HepG2 (cell line): Measurements from ENCODE around the gene PTCD1. TPM values are rescaled to one million over a fixed set of nuclear protein-coding genes. Genes with fewer than 3 reads are reported as not detected.
A peak's percentile ranks its signal among the peaks of the same experiment; 100 is the strongest.

Experiments
- ATAD3A ChIP-seq: sonication (generic); formaldehyde crosslinking; IDR thresholded peaks from 2 replicates; pipeline ENCODE4 v1.4.0; 2020; ENCODE audit warnings: missing genetic modification reagents
- EHMT2 ChIP-seq: fragments of 200-600 bp; sonication (generic); IDR thresholded peaks from 2 replicates; pipeline ENCODE4 v1.7.0; 2017; ENCODE audit warnings: antibody characterized with exemption, low read depth, low read length, borderline replicate concordance
- GMEB1 ChIP-seq: sonication (generic); formaldehyde crosslinking; IDR thresholded peaks from 2 replicates; pipeline ENCODE4 v1.5.1; 2020; ENCODE audit warnings: missing genetic modification reagents, mild to moderate bottlenecking, borderline replicate concordance
- HDAC6 ChIP-seq: fragments of 200-600 bp; sonication (generic); IDR thresholded peaks from 2 replicates; pipeline ENCODE4 v1.7.0; 2017; ENCODE audit warnings: mild to moderate bottlenecking, antibody characterized with exemption, low read length, low read depth
- HMG20B ChIP-seq: conservative IDR thresholded peaks from 2 replicates; pipeline ENCODE4 v1.6.1; 2016; ENCODE audit warnings: missing genetic modification reagents, missing compliant biosample characterization
- KDM3A ChIP-seq: IDR thresholded peaks from 2 replicates; pipeline ENCODE4 v1.6.1; 2018; ENCODE audit warnings: low read depth, missing compliant biosample characterization
- KLF13 ChIP-seq: sonication (generic); formaldehyde crosslinking; IDR thresholded peaks from 2 replicates; pipeline ENCODE4 v1.4.0; 2020; ENCODE audit warnings: mild to moderate bottlenecking, missing genetic modification reagents
- MED13 ChIP-seq: sonication (generic); formaldehyde crosslinking; IDR thresholded peaks from 2 replicates; pipeline ENCODE4 v1.5.0; 2020; ENCODE audit warnings: missing genetic modification reagents
- MEIS1 ChIP-seq: sonication (generic); formaldehyde crosslinking; IDR thresholded peaks from 2 replicates; pipeline ENCODE4 v1.9.0; 2021; ENCODE audit warnings: mild to moderate bottlenecking, missing genetic modification reagents, moderate library complexity, borderline replicate concordance
- MTA3 ChIP-seq: sonication (generic); formaldehyde crosslinking; IDR thresholded peaks from 2 replicates; pipeline ENCODE4 v1.4.0; 2020; ENCODE audit warnings: missing genetic modification reagents
- MXI1 ChIP-seq: IDR thresholded peaks from 3 replicates; pipeline ENCODE4 v1.6.1; 2012; ENCODE audit warnings: low read depth, low read length, inconsistent platforms, borderline replicate concordance
- NFIC ChIP-seq: IDR thresholded peaks from 2 replicates; pipeline ENCODE4 v1.6.1; 2012; ENCODE audit warnings: mild to moderate bottlenecking, low read length, inconsistent platforms
- PCBP2 ChIP-seq: fragments of 200-400 bp; formaldehyde crosslinking; optimal IDR thresholded peaks from 2 replicates; pipeline ENCODE3; 2018; ENCODE audit warnings: low read length, low read depth; ENCODE audit not compliant: poor library complexity, severe bottlenecking
- POGK ChIP-seq: sonication (generic); formaldehyde crosslinking; conservative IDR thresholded peaks from 2 replicates; pipeline ENCODE4 v1.8.0; 2022; ENCODE audit warnings: mild to moderate bottlenecking, moderate library complexity, missing genetic modification reagents
- PTBP1 ChIP-seq: fragments of 200-400 bp; formaldehyde crosslinking; IDR thresholded peaks from 2 replicates; pipeline ENCODE4 v1.6.1; 2018; ENCODE audit warnings: low read length, low read depth; ENCODE audit not compliant: poor library complexity, severe bottlenecking
- TBL1XR1 ChIP-seq: fragments of 150-350 bp; IDR thresholded peaks from 2 replicates; pipeline ENCODE4 v1.6.1; 2014; ENCODE audit warnings: borderline replicate concordance, low read length; ENCODE audit not compliant: partially characterized antibody
- ZBTB49 ChIP-seq: sonication (generic); formaldehyde crosslinking; IDR thresholded peaks from 2 replicates; pipeline ENCODE4 v1.4.0; 2020; ENCODE audit warnings: missing genetic modification reagents, borderline replicate concordance
- ZNF362 ChIP-seq: sonication (generic); formaldehyde crosslinking; IDR thresholded peaks from 2 replicates; pipeline ENCODE4 v1.4.0; 2020; ENCODE audit warnings: missing genetic modification reagents, mild to moderate bottlenecking, borderline replicate concordance
- ZNF382 ChIP-seq: sonication (generic); formaldehyde crosslinking; IDR thresholded peaks from 2 replicates; pipeline ENCODE4 v1.5.0; 2020; ENCODE audit warnings: missing genetic modification reagents, mild to moderate bottlenecking, borderline replicate concordance
- ZNF414 ChIP-seq: sonication (generic); formaldehyde crosslinking; IDR thresholded peaks from 2 replicates; pipeline ENCODE4 v1.5.0; 2020; ENCODE audit warnings: missing genetic modification reagents
- polyA plus RNA-seq, 8 experiments: library from polyadenylated mRNA; depleted of rRNA in 3 of 8; stranded (reverse) in 7 of 8; unstranded in 1 of 8; fragments of >200 nt; fragmentation: Illumina TruSeq in 4 of 8; extraction: Trizol in 4 of 8; gene quantifications; 2 replicates each; pipeline versions ENCODE4 v1.2.1 to v1.2.3, GENCODE V29; 2011 to 2016; ENCODE audit warnings: low read depth in 4 of 8, missing spikeins in 1 of 8, mixed read lengths in 1 of 8; ENCODE audit not compliant: insufficient read depth in 1 of 8
- total RNA-seq, 5 experiments: library from RNA; depleted of rRNA; stranded (reverse); fragments of >200 nt; fragmentation: Illumina TruSeq; extraction: Trizol; gene quantifications; 2 replicates each; pipeline ENCODE4 v1.2.3, GENCODE V29; 2016; ENCODE audit warnings: low read depth in 1 of 5

Gene PTCD1
- total and polyA plus RNA-seq, 2 of the 13 experiments (the other 11 are each of a cell fraction or from before 2014, with no cell fraction given), result 3.0 to 8.4 TPM

GRCh38 chr7:99438573-99439480 lies at the start of gene PTCD1, which contains the start of gene CPSF4 (continued):
- TF ChIP-seq EHMT2 (no peak), HMG20B (CRISPR knock-in tag) (no peak), TBL1XR1 (no peak), MEIS1 (CRISPR knock-in tag) (0 out of 2 replicates have a peak, but pooled peaks have one; percentile 27), NFIC (no peak), POGK (CRISPR knock-in tag) (peak; percentile 90), KLF13 (CRISPR knock-in tag) (no peak), ZNF414 (CRISPR knock-in tag) (0 out of 2 replicates have a peak, but pooled peaks have one; percentile 42), GMEB1 (CRISPR knock-in tag) (peak; percentile 95), HDAC6 (no peak), ZNF382 (CRISPR knock-in tag) (no peak), MXI1 (peak; percentile 83; the same call in 1 of the 3 replicates), MTA3 (CRISPR knock-in tag) (no peak), ZNF362 (CRISPR knock-in tag) (no peak), PTBP1 (no peak), MED13 (0 out of 2 replicates have a peak, but pooled peaks have one; percentile 38), KDM3A (peak; percentile 61; the same call in 1 of the 2 replicates), PCBP2 (no peak), ATAD3A (CRISPR knock-in tag) (no peak), ZBTB49 (CRISPR knock-in tag) (no peak)
